NCI-H1694 treated with DMSO at 0.1 percent for 48 hours (cell line): ENCODE data around the gene LMO3.
"Not testable (repeated sequence)": the region's sequence is repeated elsewhere in the genome, so short reads cannot be mapped to it uniquely, and the experiment has no call there.

ENCODE experiments used
- DNase-seq: peaks from one replicate; lab custom pipeline; 2025; lab: John Stamatoyannopoulos, UW

Gene LMO3

DNA sequence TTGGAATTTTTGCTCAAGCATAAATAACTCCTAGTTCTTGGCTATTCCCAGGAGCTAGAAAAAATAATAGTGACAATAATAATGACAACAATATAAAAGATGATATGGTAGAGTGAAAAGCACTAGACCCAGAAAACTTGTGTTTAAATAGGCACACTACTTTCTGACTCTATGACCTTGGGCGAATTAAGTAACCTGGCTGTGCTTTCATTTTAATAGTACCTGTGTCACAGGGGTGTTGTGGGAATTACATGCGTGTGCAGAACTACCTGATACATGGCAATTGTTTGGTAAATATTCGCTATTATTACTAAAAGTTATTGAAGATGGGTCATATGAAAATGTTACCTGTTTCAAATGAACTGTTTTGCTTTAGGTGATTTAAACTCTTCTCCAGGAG lies 60.1 kb downstream of the LMO3 start:
- DNase-seq: no peak

GRCh38 chr12:16542586-16542985 lies 63.4 kb downstream of the LMO3 start:
- DNase-seq: no peak

DNA sequence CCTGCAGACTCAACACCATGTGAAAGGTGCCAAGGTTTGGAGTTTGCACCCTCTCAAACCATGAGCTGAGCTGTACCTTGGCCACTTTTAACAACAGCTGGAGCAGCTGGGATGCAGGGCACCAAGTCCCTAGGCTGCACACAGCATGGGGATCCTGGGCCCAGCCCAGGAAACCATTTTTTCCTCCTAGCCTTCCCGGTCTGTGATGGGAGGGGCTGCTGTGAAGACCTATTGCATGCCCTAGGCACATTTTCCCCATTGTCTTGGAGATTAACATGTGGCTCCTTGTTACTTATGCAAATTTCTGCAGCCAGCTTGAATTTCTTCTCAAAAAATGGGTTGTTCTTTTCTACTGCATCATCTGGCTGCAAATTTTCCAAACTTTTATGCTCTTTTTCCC lies 68.3 kb downstream of the LMO3 start:
- not testable (repeated sequence) for DNase-seq

- peak; percentile 71 for DNase-seq
These were observed 74.3 kb downstream of the LMO3 start for GRCh38 chr12:16531621-16532020.

DNA sequence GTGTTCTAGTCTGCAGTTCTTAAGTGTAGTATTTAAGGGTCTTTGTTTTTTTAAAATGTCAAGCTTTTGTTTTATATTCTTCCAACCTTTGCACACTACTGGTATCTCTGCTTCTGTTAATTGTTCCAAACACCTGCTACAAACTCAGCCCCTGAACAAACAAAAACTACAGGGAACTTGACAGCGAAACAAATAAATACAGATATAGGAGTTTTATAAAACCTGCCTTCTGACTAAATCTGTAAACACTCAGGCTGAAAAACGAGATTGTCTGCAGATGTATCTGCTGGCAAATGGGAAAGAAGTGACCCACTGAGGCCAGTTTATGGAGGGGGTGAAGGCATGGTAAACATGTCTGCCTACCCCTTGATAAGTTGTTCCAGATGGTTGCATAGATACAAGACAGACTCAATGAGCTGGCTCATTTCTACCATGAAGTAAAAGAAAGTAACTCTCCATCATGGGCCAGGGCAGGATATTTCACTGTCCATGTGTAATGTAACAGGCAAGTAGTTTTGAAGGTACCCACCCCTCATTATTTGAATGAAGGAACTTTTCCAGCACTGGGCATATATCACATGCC lies 75.6 kb downstream of the LMO3 start:
- DNase-seq: no peak

GRCh38 chr12:16526693-16527092 lies 79.3 kb downstream of the LMO3 start:
- DNase-seq: no peak

- DNase-seq: no peak
These were observed 81.6 kb downstream of the LMO3 start for GRCh38 chr12:16524378-16524777.

GRCh38 chr12:16523951-16524331 lies 82.0 kb downstream of the LMO3 start:
- DNase-seq: no peak

DNA sequence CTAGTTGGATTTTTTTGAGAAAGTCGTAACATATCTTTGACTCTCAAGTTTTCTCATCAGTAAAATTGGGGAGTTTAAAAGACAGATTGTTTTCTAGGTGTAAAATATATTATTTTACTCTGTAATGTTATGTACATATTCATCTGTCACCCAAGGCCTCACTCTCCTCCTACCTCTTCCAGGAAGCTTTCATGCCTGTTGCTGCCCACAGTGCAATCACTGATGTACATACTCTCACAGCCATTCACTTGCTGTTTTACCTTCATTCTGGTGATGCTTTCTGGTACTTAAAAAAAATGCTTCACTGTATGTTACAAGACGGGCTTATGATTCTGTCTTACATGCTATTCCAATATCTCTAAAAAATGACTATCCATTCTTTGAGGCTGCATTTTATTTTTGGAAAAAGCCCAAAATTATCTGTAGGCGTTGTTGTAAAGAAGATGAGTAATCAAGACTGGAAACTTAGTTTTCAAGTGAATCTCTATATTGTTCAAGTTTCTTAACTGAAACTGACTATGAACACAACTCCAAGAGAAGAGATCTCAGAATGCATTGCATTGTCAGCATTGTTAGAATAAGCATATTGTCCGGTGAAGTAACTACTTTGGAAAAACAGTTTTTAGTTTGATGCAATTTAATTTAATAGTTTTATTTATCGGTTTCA lies 82.5 kb downstream of the LMO3 start:
- DNase-seq: no peak

GRCh38 chr12:16520328-16520727 lies 85.6 kb downstream of the LMO3 start:
- no peak for DNase-seq

DNA sequence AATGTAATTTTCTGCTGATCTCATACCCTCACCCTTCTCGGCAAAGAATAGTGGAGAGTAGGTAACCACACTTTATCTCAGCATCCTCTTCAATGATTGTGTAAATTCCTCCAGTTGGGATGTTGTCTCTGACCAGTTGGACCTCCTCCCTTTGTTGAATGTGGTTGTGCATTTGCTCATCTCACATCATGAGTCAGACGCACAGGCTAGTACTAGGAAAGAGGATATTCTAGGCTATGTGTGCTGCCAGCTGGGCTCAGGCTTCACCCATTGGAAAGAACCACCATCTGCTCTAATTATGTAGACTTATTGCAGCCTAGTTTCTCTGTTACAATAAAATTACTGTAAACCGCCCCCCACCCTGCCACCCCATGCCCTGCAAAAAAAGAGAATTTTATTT lies 90.3 kb downstream of the LMO3 start:
- peak; percentile 94 for DNase-seq

DNA sequence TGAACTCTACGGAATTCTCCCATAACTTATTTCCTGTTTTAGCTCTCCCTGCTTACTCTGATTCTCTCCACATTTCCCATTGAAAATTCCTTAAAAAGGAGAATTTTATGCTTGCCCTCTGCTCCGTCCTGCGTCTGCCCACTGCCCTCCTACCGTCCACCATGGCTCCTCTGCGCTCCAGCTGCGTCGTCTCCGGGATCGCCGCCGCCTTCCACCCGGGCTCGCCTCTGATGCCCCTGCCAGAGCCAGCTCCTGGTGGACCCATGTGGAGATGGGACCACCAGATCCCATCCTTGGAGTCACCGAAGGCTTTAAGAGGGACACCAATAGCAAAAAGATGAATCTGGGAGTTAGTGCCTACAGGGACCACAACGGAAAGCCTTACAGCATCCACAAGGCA lies 92.7 kb downstream of the LMO3 start:
- no peak for DNase-seq

- DNase-seq: no peak
These were observed 96.6 kb downstream of the LMO3 start for GRCh38 chr12:16509411-16509810.

- no peak for DNase-seq
These were observed 99.6 kb downstream of the LMO3 start for GRCh38 chr12:16506394-16506793.

GRCh38 chr12:16504200-16504599 lies 101.8 kb downstream of the LMO3 start:
- DNase-seq: no peak

- DNase-seq: no peak
These were observed 106.4 kb downstream of the LMO3 start for GRCh38 chr12:16499611-16500010.
